Fibroblast of the aortic adventitia (primary cell): Measurements from ENCODE around the gene SNAPC2. TPM values are rescaled to one million over a fixed set of nuclear protein-coding genes. Genes with fewer than 3 reads are reported as not detected.

Experiments
- DNase-seq: peaks from one replicate; pipeline ENCODE4 v3.0.0-alpha.2; 2010; ENCODE audit warnings: low read depth
- H3K4me3 ChIP-seq: 2 replicates; pipeline ENCODE4 v1.5.1; 2011; ENCODE audit warnings: low read depth, mild to moderate bottlenecking, control low read depth, low read length, moderate library complexity
- CTCF ChIP-seq: IDR thresholded peaks from 2 replicates; pipeline ENCODE4 v1.5.1; 2011; ENCODE audit warnings: mild to moderate bottlenecking, low read length, control low read depth, inconsistent platforms; ENCODE audit not compliant: insufficient read depth
- total RNA-seq: library from RNA; depleted of rRNA; stranded (reverse); fragments of >200 nt; gene quantifications from 2 replicates; pipeline ENCODE4 v1.2.3, GENCODE V29; 2012; ENCODE audit warnings: low replicate concordance

Gene SNAPC2
- total RNA-seq, 1 donor: 27.8 TPM

DNA sequence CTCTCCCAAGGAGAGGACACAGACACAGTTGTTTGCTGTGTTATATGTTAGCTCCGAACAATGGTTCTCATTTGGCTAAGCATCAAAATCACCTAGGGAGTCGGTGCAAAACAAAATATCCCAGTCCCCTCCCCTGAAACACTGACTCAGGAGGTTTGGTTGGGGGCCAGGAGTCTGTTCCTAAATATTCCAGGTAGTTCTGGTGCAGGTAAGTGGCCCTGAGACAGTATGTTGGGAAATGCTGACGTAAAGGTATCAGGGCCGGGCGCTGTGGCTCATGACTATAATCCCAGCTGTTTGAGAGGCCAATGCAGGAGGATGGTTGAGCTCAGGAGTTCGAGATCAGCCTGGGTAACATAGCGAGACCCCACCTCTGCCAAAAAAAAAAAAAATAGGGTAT lies 18.8 kb upstream of the SNAPC2 start:
- no peak overlapping the region for H3K4me3 ChIP-seq
- no peak for TF ChIP-seq CTCF
- no peak for DNase-seq

DNA sequence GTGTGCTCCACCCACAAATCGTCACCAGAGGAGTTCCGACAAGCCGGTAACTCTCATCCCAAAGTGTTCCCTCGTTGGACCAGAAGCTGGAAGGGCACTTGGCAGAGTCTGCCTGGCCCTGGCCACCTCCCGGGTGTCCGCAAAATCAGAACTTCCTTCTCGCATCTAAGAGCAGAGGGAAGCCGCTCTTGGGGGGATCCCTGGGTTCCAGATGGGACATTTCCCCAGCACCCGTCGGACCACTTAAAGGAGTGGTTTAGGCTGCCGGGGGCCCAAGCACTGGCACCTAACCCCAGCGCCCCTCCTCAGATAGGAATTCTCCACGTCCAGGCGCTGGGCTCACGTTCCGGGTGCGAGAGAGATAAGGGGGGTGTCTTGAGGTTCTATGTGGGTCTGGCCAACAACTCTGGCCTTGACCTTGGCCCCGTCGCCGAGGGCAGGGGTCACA lies 17.3 kb upstream of the SNAPC2 start:
- DNase-seq: no peak
- H3K4me3 ChIP-seq: peak overlapping the region; percentile 82
- no peak for TF ChIP-seq CTCF

- peak; percentile 99 for DNase-seq
- TF ChIP-seq CTCF: peak; percentile 49
- peak within 1 kb of the TSS; percentile 88 for H3K4me3 ChIP-seq
Observed at GRCh38 chr19:7903244-7904073, 16.7 kb upstream of the SNAPC2 start, which contains the start of gene MAP2K7. MAP2K7 (plus strand) TSS chr19:7903877; CDS start chr19:7903945, 68 bp downstream.

DNA sequence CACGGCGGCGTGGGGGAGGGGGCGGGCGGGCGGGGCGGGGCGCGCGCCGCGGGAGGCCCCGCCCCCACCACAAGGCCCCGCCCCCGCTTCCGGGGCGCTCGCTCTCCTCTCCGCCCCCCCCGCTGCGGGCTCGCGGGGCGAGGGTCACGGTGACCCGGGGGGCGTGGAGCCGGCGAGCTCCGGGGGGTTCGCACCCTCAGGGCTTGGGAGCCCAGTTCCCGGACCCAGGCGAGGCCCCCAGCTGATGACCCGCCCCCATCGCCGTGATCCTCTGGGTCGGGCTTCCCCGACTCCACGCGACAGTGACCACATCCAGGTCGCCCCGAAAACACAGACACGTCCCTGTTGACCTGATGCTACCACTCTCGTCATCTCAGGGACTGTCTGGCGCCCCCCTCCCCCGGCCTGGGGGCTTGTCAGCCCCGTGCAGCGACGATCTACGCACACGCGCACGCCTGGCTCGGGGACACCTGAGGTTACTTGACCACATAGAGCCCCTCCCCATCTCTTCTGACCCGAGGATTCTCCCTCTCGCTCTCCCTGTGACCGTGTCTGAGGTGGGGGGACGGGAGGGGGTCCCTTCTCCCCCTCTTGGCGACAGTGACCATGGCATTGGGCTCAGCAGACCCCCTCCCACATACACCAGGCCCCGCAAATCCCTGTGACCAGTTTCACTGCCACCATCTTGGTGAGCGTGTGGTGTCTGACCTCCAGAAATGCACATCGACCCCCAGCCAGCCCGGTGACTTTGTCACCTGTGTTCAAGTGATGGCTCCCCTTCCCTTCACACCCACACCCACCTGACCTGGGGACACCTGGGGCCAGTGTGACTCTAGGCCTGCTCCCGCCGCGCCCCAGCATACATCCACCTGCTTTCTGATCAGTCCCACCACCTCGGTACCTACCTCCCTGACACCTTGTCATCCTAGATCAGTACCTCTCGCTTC lies 15.8 kb upstream of the SNAPC2 start:
- DNase-seq: no peak
- no peak for TF ChIP-seq CTCF
- peak overlapping the region; percentile 88 for H3K4me3 ChIP-seq

GRCh38 chr19:7905268-7905667 lies 14.9 kb upstream of the SNAPC2 start:
- no peak for TF ChIP-seq CTCF
- H3K4me3 ChIP-seq: peak overlapping the region; percentile 88
- no peak for DNase-seq

DNA sequence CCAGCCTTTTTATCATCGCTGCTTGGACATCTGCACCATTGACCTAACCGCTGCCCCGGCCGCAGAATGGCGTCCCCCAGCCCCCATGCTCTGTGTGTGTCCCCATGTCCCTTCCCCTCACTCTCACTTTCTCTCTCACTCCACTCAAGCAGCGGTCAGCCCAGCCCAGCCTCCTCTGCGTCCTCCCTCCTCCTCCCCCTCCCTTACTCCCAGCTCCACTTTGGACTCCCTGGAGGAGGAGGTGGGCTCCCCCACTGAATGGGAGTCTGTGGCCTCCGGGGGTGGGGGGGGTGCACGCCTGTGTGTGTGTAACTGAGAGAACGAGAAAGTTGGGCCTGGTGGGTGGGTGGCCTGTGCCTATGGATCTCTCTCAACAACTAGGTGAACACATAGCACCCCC lies 14.3 kb upstream of the SNAPC2 start:
- H3K4me3 ChIP-seq: no peak overlapping the region
- no peak for DNase-seq
- TF ChIP-seq CTCF: no peak
